Immature natural killer cell (primary cell): ENCODE measurements around the gene CFAP299. TPM values are rescaled to one million over a fixed set of nuclear protein-coding genes. Genes with fewer than 3 reads are reported as not detected.
A peak's percentile ranks its signal among the peaks of the same experiment; 100 is the strongest.

Experiments used
- DNase-seq, 3 donors: peaks; one replicate each; pipeline ENCODE4 v3.0.0; 2022; ENCODE audit warnings: mixed read lengths in 1 of 3
- H3K27ac Mint-ChIP-seq, 6 donors: one replicate each; pipeline ENCODE4 v1.8.0; 2020; ENCODE audit warnings: mixed read lengths in 6 of 6, mild to moderate bottlenecking in 5 of 6, inconsistent platforms in 4 of 6, moderate library complexity in 3 of 6
- H3K27me3 Mint-ChIP-seq, 3 donors: one replicate each; pipeline ENCODE4 v1.8.0; 2020 to 2021; ENCODE audit warnings: low read depth in 3 of 3, mild to moderate bottlenecking in 3 of 3, mixed read lengths in 3 of 3, moderate library complexity in 3 of 3, inconsistent platforms in 1 of 3
- H3K36me3 Mint-ChIP-seq, 3 donors: one replicate each; pipeline ENCODE4 v1.8.0; 2020; ENCODE audit warnings: mixed read lengths in 3 of 3, inconsistent platforms in 2 of 3, mild to moderate bottlenecking in 2 of 3
- H3K4me1 Mint-ChIP-seq, 2 donors: one replicate each; pipeline ENCODE4 v1.8.0; 2020; ENCODE audit warnings: inconsistent platforms in 2 of 2, mild to moderate bottlenecking in 2 of 2, mixed read lengths in 2 of 2, moderate library complexity in 1 of 2
- H3K4me3 Mint-ChIP-seq, 5 donors: one replicate each; pipeline ENCODE4 v1.8.0; 2020; ENCODE audit warnings: mild to moderate bottlenecking in 5 of 5, mixed read lengths in 5 of 5, inconsistent platforms in 3 of 5, moderate library complexity in 3 of 5
- H3K9me3 Mint-ChIP-seq, 6 donors: one replicate each; pipeline ENCODE4 v1.8.0; 2020; ENCODE audit warnings: mild to moderate bottlenecking in 6 of 6, mixed read lengths in 6 of 6, inconsistent platforms in 4 of 6, moderate library complexity in 3 of 6
- polyA plus RNA-seq, 3 donors: library from polyadenylated mRNA; unstranded; fragments of 300-500 nt; fragmentation: Illumina TruSeq; gene quantifications; one replicate each; pipeline ENCODE4 v1.2.3, GENCODE V29; 2021

CFAP299 gene
- polyA plus RNA-seq, 3 donors from 2014 or later, result 0.72 TPM; not detected in 2

- no peaks in the 10 kb centered on the region for H3K9me3 Mint-ChIP-seq
- peaks cover 0 to 7% of the 10 kb centered on the region in 2 donors for H3K4me1 Mint-ChIP-seq
- H3K4me3 Mint-ChIP-seq, result no peak overlapping the region
- DNase-seq, result peak; percentile 26 to 51 (median 38)
- no peaks in the 10 kb centered on the region for H3K36me3 Mint-ChIP-seq
- H3K27ac Mint-ChIP-seq, result no peak overlapping the region
- H3K27me3 Mint-ChIP-seq, result peaks cover 0 to 3% (median 0%) of the 10 kb centered on the region in 3 donors
These were observed 654.5 kb downstream of the CFAP299 start for GRCh38 chr4:80989921-80990544.

DNA sequence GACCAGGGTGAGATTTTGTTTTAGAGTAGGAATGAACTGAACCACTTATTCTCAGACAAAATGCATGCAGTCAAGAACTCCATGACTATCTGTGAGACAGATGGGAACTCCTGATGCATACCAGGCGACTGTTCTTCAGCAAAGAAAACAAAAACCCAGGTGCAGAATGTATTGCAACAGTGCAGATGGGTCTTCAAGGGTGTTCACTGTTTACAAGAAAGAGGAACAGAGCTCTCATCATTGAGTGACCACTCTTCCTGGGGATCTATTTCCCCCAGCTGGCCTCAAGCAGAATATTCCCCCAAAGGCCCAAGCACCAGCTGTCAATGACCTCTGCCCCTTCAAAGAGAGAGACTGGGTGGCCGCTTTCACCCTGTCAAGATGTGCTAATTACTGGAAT is 655.3 kb downstream of the CFAP299 start:
- peaks cover 0 to 7% of the 10 kb centered on the region in 2 donors for H3K4me1 Mint-ChIP-seq
- H3K4me3 Mint-ChIP-seq, result no peak overlapping the region
- no peak overlapping the region for H3K27ac Mint-ChIP-seq
- no peaks in the 10 kb centered on the region for H3K36me3 Mint-ChIP-seq
- no peak for DNase-seq
- H3K9me3 Mint-ChIP-seq, result no peaks in the 10 kb centered on the region
- peaks cover 0 to 3% (median 0%) of the 10 kb centered on the region in 3 donors for H3K27me3 Mint-ChIP-seq

- no peak for DNase-seq
- H3K27me3 Mint-ChIP-seq, result peaks cover 0 to 7% (median 0%) of the 10 kb centered on the region in 3 donors
- H3K27ac Mint-ChIP-seq, result no peak overlapping the region
- peaks cover 20 to 26% of the 10 kb centered on the region in 2 donors for H3K4me1 Mint-ChIP-seq
- peaks cover 0 to 3% (median 0%) of the 10 kb centered on the region in 3 donors for H3K36me3 Mint-ChIP-seq
- no peak overlapping the region for H3K4me3 Mint-ChIP-seq
- no peaks in the 10 kb centered on the region for H3K9me3 Mint-ChIP-seq
These were observed 664.4 kb downstream of the CFAP299 start for GRCh38 chr4:80999943-81000342.

DNA sequence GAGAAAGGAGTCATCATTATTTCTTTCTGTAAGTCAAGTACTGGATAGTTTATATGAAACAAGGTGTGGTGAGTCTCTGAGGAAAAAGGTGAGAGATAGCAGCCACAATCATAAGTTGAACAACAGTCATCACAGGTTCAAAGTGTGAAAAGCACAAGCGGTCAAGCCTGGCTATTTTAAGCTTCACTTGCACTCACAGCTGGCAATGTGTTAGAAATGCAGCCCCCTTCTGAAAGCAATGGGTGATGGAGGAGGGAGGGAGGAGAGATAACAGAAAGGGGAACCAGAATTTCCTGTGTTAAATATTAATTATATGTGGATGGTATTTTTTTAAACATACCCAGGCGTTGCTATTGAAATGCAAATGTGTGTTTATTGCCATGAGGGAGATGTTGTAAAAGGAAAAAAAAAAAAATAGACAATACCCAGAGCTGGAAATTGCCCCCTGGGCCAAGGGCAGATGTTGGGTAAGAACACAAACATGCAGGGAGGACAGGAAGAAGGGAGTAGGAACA is 668.1 kb downstream of the CFAP299 start:
- peak; percentile 57 to 71 (median 61) for DNase-seq
- Mint-ChIP-seq H3K36me3 (peaks cover 0 to 6% (median 5%) of the 10 kb centered on the region in 3 donors), H3K27ac (peak overlapping the region in 5 of 6 donors; percentile 2 to 25 (median 16)), H3K4me1 (peaks cover 20 to 31% of the 10 kb centered on the region in 2 donors), H3K4me3 (peak overlapping the region; percentile 40 to 53 (median 48)), H3K27me3 (peaks cover 0 to 7% (median 0%) of the 10 kb centered on the region in 3 donors), H3K9me3 (peaks cover 0 to 4% (median 0%) of the 10 kb centered on the region in 6 donors)

DNA sequence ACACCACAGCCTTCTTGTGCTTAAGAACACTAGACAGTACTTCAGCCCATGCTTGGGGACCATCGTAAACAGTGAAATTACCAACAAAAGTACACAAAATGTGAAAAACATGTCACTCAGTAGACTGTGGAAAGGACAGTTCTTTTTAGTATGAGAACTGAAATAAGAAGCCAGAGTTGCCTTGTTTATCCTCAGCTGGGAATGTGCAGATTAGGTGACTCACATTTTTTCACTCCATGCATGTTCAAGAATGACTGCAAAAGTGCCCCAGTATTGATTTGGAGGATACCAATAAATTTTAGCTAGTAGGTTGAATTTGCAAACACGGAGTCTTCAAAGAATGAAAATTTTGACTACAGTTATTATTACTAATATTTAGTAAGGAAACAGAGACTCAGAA is 671.9 kb downstream of the CFAP299 start:
- no peak for DNase-seq

More for the DNA sequence above, 671.9 kb downstream of the CFAP299 start:
- Mint-ChIP-seq H3K27me3 (peaks cover 0 to 2% (median 0%) of the 10 kb centered on the region in 3 donors), H3K4me1 (peaks cover 20 to 32% of the 10 kb centered on the region in 2 donors), H3K4me3 (no peak overlapping the region), H3K9me3 (peaks cover 0 to 4% (median 0%) of the 10 kb centered on the region in 6 donors), H3K27ac (no peak overlapping the region), H3K36me3 (peaks cover 0 to 7% (median 5%) of the 10 kb centered on the region in 3 donors)

Other genes with a start within 250 kb of the CFAP299 start
- gene PRDM8, start 138.2 kb upstream of the CFAP299 start, polyA plus RNA-seq, result 1 to 10 TPM; 1.6 to 2.7 (median 1.9) TPM
- not detected for gene FGF5, start 69.1 kb upstream of the CFAP299 start, polyA plus RNA-seq